ENCODE data around the gene PDP2. TPM values are rescaled to one million over a fixed set of nuclear protein-coding genes. Genes with fewer than 3 reads are reported as not detected.

Gene PDP2
- total RNA-seq, 1 donor from 2014 or later = 16.9 TPM

GRCh38 chr16:66926961-66927436, 46.7 kb downstream of the PDP2 start:
- peak; percentile 79 to 81 for ATAC-seq
- no peak overlapping the region for H3K4me3 ChIP-seq
- peak overlapping the region; percentile 79 for H3K27ac ChIP-seq
- H3K27me3 ChIP-seq (ENCODE audit: low read depth) = peaks cover 13% of the 10 kb centered on the region
- DNase-seq = peak; percentile 78
- no peak for TF ChIP-seq CTCF (IDR thresholded peaks at IDR 0.05)
- intact Hi-C loops (cut with DNase I) = no loop called here
- peaks cover 55% of the 10 kb centered on the region for H3K4me1 ChIP-seq
- peaks cover 10% of the 10 kb centered on the region for H3K36me3 ChIP-seq
- no peaks in the 10 kb centered on the region for H3K9me3 ChIP-seq

GRCh38 chr16:66927918-66928649, 47.8 kb downstream of the PDP2 start:
- peaks cover 58% of the 10 kb centered on the region for H3K4me1 ChIP-seq
- peaks cover 13% of the 10 kb centered on the region for H3K27me3 ChIP-seq (ENCODE audit: low read depth)
- H3K27ac ChIP-seq = peak overlapping the region; percentile 79
- ATAC-seq (no peak), DNase-seq (no peak)
- peaks cover 16% of the 10 kb centered on the region for H3K36me3 ChIP-seq
- H3K4me3 ChIP-seq = no peak overlapping the region
- intact Hi-C loops (cut with DNase I) = no loop called here
- no peaks in the 10 kb centered on the region for H3K9me3 ChIP-seq
- no peak for TF ChIP-seq CTCF (IDR thresholded peaks at IDR 0.05)

- no peak overlapping the region for H3K4me3 ChIP-seq
- TF ChIP-seq CTCF (IDR thresholded peaks at IDR 0.05) = peak; percentile 31
- peaks cover 56% of the 10 kb centered on the region for H3K4me1 ChIP-seq
- H3K27me3 ChIP-seq (ENCODE audit: low read depth) = peaks cover 10% of the 10 kb centered on the region
- H3K9me3 ChIP-seq = no peaks in the 10 kb centered on the region
- intact Hi-C loops (cut with DNase I) = no loop called here
- H3K36me3 ChIP-seq = peaks cover 16% of the 10 kb centered on the region
- DNase-seq = no peak
- no peak for ATAC-seq
- H3K27ac ChIP-seq = no peak overlapping the region
These were observed 48.5 kb downstream of the PDP2 start for GRCh38 chr16:66928702-66929388.

GRCh38 chr16:66930189-66930588, 49.9 kb downstream of the PDP2 start:
- no peak overlapping the region for H3K4me3 ChIP-seq
- intact Hi-C loops (cut with DNase I) = no loop called here
- TF ChIP-seq CTCF (IDR thresholded peaks at IDR 0.05) = no peak
- no peak for ATAC-seq
- DNase-seq = no peak
- H3K4me1 ChIP-seq = peaks cover 46% of the 10 kb centered on the region
- H3K27ac ChIP-seq = no peak overlapping the region
- no peaks in the 10 kb centered on the region for H3K27me3 ChIP-seq (ENCODE audit: low read depth)
- peaks cover 16% of the 10 kb centered on the region for H3K36me3 ChIP-seq
- H3K9me3 ChIP-seq = no peaks in the 10 kb centered on the region

- peaks cover 46% of the 10 kb centered on the region for H3K4me1 ChIP-seq
- no peak for ATAC-seq
- H3K27ac ChIP-seq = no peak overlapping the region
- H3K36me3 ChIP-seq = peaks cover 16% of the 10 kb centered on the region
- no peaks in the 10 kb centered on the region for H3K27me3 ChIP-seq (ENCODE audit: low read depth)
- TF ChIP-seq CTCF (IDR thresholded peaks at IDR 0.05) = no peak
- intact Hi-C loops (cut with DNase I) = no loop called here
- no peak overlapping the region for H3K4me3 ChIP-seq
- no peak for DNase-seq
- H3K9me3 ChIP-seq = no peaks in the 10 kb centered on the region
These were observed 51.4 kb downstream of the PDP2 start for GRCh38 chr16:66931665-66932064.

Measured in lower lobe of right lung (tissue), 2 donors.